ENCODE results near the gene NR6A1.

Gene NR6A1

DNA sequence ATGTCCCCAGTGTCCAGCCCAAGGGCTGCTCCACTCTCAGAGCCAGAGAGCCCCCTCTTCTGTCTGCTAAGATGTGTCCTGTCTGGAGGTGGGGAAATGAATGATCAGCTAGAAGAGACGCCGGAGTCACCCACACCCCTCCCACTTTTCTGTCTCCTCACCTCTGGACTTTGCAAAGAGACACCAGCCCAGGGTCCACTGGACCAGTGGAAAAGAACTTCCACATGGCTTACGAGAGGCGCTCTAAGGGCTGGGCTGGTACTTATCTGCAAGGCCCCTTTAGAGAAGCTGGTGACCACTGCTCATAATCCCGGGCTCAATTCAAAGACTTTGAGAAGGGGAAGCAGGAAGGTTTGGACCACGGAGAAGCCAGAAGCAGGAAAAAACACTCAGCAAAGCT lies 273.1 kb downstream of the NR6A1 start:
- DNase-seq = no peak

GRCh38 chr9:124497441-124497840 lies 273.7 kb downstream of the NR6A1 start:
- no peak for DNase-seq

GRCh38 chr9:124496463-124496862 lies 274.6 kb downstream of the NR6A1 start:
- DNase-seq = no peak

DNA sequence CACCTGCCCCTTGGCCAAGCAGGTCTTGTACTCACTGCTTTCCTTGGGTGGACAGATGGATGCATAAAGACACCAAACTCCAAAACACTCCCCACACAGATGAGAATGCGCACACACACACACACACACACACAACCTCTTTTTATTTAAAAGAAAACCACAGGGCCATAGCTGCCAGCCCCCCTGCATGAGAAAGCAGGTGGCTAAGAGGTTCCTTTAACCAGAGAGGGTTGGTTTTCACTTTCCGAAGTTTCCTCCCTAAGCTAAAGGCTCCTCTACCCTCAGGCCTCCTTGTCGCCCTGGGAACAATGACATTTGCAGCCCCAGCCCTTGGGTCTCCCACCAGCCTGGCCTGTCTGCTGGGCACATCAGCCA lies 275.0 kb downstream of the NR6A1 start:
- DNase-seq = no peak

DNA sequence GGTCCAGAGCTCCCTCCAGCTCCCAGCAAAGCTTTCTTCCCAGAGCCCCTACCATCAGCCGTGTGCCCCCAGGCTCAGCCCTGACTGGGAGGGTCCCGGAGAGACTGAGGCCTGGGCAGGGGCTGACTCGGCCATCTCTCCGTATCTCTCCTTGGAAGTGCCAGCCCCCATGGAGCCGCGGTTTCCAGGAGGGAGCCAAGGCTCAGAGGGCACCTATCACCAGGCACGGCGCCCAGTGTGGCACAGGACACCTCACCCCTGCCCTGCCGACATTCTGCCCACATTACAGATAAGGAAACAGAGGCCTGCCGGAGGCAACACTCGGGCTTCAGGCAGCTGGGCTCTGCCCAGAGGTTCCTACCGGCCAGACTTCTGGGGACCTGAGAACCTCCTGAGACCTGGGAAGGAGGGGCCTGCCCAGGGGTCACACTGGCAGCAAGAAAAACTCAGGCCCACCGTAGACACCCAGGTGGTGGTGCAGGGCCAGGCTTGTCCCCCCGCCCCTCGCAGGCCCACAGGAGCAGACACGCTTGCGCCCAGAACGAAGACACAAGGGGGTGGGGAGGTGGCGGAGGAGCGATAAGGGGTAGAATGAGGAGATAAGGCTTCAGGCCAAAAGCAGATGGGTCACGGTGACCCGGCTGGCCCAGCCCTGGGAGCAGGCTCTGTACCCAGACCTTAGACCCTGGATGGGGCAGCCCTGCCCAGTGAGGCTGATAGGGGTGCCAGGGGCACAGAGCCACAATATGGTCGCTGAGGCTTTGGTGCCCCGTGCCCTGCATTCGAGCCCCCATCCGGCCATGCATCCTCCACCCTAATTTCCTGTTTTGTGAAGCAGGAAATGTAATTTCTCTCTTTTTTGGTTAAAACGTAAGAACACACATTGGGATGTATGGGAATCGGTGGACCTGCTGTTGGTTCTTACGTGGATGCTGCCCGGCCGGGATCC lies 275.7 kb downstream of the NR6A1 start:
- no peak for DNase-seq

GRCh38 chr9:124493794-124494479 lies 277.2 kb downstream of the NR6A1 start:
- no peak for DNase-seq

DNA sequence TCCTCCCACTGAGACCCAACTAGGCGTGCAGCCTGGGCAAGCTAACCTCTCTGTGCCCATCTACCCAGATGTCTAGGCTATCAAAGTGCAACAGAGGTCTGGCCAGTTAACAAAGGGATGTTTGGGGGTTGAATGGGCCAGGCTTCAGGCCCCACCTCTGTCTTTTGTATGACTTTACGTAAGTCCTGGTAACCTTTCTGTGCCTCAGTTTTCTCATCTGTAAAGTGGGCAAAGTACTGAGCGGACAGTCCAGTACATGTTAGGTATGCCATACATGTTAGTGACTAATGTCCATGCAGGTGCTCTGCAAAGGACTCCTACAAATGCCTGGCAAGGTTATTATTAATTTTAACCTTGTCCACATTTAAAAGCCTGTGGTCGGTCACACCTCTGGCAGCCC lies 277.9 kb downstream of the NR6A1 start:
- DNase-seq = no peak

DNA sequence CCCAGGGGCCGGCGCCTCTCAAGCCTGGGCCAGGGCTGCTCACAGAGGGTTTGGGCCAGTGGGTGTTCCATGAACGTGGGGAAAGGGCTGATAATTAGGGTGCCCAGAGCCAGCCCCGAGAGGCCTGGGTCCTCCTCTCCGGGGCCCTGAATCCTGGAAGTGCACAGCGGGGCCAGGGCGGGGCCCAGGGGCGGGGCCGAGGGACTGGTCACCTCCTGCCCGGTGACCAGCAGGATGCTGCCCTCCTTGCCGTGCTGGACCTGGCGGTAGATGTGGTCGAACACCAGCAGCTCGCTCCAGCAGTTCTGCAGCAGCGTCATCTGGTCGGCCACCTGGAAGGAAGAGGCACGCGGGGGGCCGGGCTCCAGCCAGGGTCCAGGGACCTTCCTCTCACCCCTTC lies 278.3 kb downstream of the NR6A1 start:
- DNase-seq = no peak

GRCh38 chr9:124491049-124491975 lies 279.8 kb downstream of the NR6A1 start:
- no peak for DNase-seq

DNA sequence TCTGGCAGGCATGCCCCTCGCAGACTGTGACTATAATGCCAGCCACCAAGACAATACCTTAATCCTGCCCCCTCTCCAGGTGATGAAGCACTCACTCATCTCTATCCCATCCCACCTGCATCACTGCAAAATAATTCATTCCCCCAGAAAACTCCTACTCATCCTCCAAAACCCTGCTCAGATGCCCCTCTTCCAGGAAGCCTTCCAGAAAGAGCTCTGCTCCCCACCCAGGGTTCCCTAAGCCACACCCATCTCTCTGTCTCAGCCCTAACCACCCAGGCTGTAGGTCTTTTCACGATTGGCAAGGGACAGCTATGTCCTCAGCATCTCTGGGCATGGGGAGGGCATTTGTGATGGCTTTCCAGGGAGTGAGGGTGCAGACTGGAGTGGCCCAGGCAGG lies 281.1 kb downstream of the NR6A1 start:
- no peak for DNase-seq

DNA sequence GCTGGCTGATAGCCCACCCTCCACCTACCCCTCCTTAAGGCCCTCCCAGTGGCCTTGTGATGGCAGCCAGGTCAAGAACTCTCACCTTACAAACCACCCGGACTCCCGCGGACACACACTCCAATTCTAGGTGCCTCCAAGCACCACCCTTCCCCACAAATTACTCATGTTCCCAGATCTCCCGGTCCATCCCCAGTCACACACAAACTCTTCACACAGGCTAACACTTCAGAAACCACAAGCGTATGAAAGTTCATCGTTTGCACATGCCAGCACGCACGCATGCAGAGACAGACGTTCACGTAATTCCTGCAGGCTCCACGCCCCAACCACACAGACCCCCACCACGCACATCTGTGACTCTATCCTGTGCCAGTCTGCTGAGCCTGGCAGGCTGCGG lies 281.9 kb downstream of the NR6A1 start:
- no peak for DNase-seq

GRCh38 chr9:124488641-124489210 lies 282.4 kb downstream of the NR6A1 start:
- no peak for DNase-seq

DNA sequence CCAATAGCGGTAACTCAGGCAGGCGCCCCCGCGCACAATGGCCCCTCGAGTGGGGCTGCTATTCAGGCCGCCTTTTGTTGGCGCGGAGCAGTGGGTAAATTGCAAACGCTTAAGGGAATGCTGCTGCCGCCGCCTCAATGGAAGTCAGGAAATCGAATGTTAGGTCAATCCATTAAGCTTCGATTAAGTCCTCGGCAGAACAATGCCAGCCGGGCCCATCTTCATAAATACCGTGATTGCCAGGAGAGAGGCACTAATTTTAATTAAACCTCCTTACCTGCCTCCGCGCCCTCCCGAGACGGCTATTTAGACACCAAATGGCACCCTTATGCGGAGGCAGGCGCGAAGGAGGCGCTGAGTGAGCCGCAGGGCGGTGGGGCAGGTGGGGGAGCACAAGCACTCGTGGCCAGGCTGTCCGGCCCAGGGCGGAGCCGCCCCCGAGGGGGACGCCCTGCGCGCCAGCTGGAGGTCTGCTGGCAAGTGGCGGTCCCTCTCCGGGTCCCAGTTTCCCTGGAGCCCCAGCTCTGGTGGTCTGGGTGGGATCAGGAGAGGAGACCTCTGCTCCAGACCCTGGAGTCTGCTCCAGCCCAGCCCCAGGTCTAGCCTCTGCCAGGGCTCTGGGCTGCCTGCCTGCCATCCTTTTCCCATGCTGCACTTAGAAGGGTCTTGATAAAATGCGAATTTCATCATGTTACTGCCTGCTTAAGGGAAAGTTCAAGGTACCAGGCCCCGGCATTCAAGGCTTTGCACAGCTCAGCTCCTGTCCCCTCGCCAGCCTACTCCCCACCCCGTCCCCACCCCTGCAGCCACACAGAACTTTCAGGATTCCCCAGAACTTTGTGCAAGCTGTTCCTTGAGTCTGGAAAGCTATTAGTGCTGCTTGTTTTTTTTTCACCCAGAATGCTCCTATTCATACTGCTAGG lies 283.6 kb downstream of the NR6A1 start:
- no peak for DNase-seq

- DNase-seq = no peak
Measured at GRCh38 chr9:124486778-124487259, 284.3 kb downstream of the NR6A1 start.

GRCh38 chr9:124485936-124486335 lies 285.2 kb downstream of the NR6A1 start:
- DNase-seq = no peak

DNA sequence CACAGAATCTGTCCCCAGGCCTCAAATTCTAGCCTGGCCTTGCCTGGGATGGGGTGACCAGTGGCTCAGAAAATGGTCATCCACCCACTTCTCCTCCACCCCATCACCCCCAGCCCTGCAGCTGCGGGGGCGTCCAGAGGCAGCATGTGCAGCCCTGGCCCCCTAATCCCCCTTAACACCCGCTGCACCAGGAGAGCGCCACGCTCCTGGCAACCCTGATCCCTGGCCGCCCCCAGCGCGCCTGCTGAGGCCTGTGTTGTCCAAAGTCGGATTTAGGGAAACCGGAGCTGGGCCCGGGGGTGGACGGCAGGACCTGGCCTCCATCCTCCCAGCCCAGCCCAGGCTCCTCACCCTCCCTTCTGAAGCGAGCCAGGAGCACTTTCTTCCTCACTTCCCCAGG lies 285.9 kb downstream of the NR6A1 start:
- DNase-seq = no peak

GRCh38 chr9:124483481-124483880 lies 287.6 kb downstream of the NR6A1 start:
- no peak for DNase-seq

DNA sequence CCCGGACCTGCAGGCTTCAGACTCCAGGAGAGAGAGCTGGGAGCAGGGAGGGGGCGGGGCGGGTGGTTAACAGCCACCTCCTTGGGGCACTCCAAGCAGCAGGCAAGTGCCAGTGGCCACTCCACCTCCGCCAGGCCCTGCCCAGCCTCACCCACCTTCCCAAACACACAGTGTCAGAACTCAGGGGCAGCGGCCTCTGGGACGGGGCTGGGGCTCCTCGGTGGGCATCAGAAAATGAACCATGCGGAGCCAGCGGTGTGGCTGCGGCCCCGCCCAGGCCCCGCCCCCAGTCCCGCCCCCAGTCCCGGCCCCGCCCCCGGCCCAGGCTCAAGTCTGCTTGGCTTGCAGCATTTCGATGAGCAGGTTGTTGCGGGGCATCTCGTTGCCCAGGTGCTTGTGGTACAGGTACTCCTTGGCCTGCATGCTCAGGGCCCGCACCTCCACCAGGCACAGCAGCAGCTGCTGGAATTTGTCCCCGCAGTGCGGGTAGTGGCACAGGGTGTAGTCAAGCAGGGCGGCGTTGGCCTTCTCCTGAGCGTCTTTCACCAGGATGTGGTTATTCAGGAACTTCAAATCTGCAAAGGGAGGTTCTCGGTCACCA lies 288.6 kb downstream of the NR6A1 start:
- DNase-seq = no peak

DNA sequence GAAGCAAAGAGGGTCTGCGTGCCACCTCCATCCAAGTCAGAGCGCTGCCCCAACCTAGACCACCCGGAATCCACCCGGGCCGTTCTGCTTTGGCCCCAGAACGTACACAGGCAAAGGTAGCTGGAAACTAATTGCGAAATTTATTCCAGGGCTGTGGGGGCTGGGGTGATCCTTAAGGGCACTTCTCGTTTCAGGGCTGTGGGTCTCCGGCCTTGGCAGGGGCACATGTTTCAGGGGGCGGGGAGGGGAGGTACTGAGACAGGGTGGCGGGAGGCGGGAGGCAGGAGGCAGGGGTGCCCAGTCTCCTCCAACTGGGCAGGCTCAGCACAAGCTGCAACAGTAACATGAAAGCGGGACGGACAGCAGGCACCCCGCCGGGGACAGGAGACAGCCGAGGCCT lies 290.0 kb downstream of the NR6A1 start:
- no peak for DNase-seq

GRCh38 chr9:124480621-124480981 lies 290.5 kb downstream of the NR6A1 start:
- DNase-seq = no peak

- no peak for DNase-seq
Measured at GRCh38 chr9:124479947-124480620, 291.0 kb downstream of the NR6A1 start.

Data from CD4-positive, alpha-beta T cell treated with Interleukin-1 beta for 1 hour (primary cell).